Lung (tissue), 12 donors: Measurements from ENCODE around the gene AKAP1. TPM values are rescaled to one million over a fixed set of nuclear protein-coding genes. Genes with fewer than 3 reads are reported as not detected.

Experiments
- ATAC-seq: fragments of 200-7000 bp; cut with Tn5 transposase; one replicate; pipeline ENCODE4 v1.9.1; 2020; ENCODE audit warnings: moderate number of reproducible peaks; ENCODE audit not compliant: insufficient read depth, low FRiP score
- DNase-seq, 3 donors: peaks; one replicate each; pipeline ENCODE4 v3.0.0-alpha.2; 2013 to 2017
- H3K27ac ChIP-seq, 2 donors: one replicate each; pipeline ENCODE4 v1.5.1; 2013; ENCODE audit warnings: mild to moderate bottlenecking in 2 of 2, moderate library complexity in 2 of 2, control low read depth in 1 of 2, inconsistent platforms in 1 of 2, low read depth in 1 of 2, low read length in 1 of 2
- H3K27me3 ChIP-seq, 3 donors: one replicate each; pipeline ENCODE4 v1.5.1; 2013; ENCODE audit warnings: low read length in 2 of 3; ENCODE audit not compliant: control insufficient read depth in 3 of 3, insufficient read depth in 3 of 3
- H3K36me3 ChIP-seq, 4 donors: one replicate each; pipeline ENCODE4 v1.5.1; 2013; ENCODE audit warnings: low read length in 4 of 4, mild to moderate bottlenecking in 1 of 4, moderate library complexity in 1 of 4; ENCODE audit not compliant: control insufficient read depth in 4 of 4, insufficient read depth in 4 of 4
- H3K4me1 ChIP-seq, 5 donors: one replicate each; pipeline ENCODE4 v1.5.1; 2013; ENCODE audit warnings: low read length in 5 of 5, mild to moderate bottlenecking in 2 of 5, moderate library complexity in 1 of 5; ENCODE audit not compliant: control insufficient read depth in 5 of 5, insufficient read depth in 5 of 5
- H3K4me3 ChIP-seq: one replicate; pipeline ENCODE4 v1.5.1; 2013; ENCODE audit warnings: mild to moderate bottlenecking, control low read depth, moderate library complexity
- H3K9ac ChIP-seq, 2 donors: one replicate each; pipeline ENCODE4 v1.5.1; 2013; ENCODE audit warnings: low read length in 2 of 2, control low read depth in 1 of 2; ENCODE audit not compliant: insufficient read depth in 1 of 2
- H3K9me3 ChIP-seq, 4 donors: one replicate each; pipeline ENCODE4 v1.5.1; 2013; ENCODE audit warnings: low read length in 3 of 4, mild to moderate bottlenecking in 1 of 4, moderate library complexity in 1 of 4; ENCODE audit not compliant: control insufficient read depth in 4 of 4, insufficient read depth in 3 of 4
- CTCF ChIP-seq: IDR thresholded peaks from 2 replicates; pipeline ENCODE4 v1.5.1; 2012; ENCODE audit warnings: mild to moderate bottlenecking; ENCODE audit errors: control extremely low read depth, extremely low read depth
- WGBS, 2 donors: extraction: QIAGEN DNeasy Blood & Tissue Kit; methylation state at CpG; one replicate each; pipeline ENCODE4 v1.1.7; 2013; 5-methylcytosine and 5-hydroxymethylcytosine counted together
- polyA plus RNA-seq, 2 donors: library from polyadenylated mRNA; stranded (reverse); fragments of 200-250 nt; gene quantifications; one replicate each; pipeline ENCODE4 v1.2.1, GENCODE V29; 2013
- total RNA-seq, 2 donors: library from RNA; depleted of rRNA in 1 of 2; stranded (reverse); fragments of >200 nt in 1 of 2; gene quantifications; one replicate each; pipeline ENCODE4 v1.2.1, GENCODE V29; 2014 to 2021
- donor health status: control.
- donor health status: control.
- donor health status: Bipolar disorder and iron deficiency.
- donor health status: healthy.
- donor health status: DM: yes; HTN: yes; CAD: no.

Gene AKAP1
- total and polyA plus RNA-seq, 4 donors: 23.1 to 46.4 (median 29.8) TPM

- no peaks in the 10 kb centered on the region for H3K9me3 ChIP-seq
- no peak overlapping the region for H3K9ac ChIP-seq
- no peaks in the 10 kb centered on the region for H3K36me3 ChIP-seq
- ATAC-seq: no peak
- 68 to 85% methylated on average over 3 of the region's 3 CpGs for whole genome bisulfite sequencing, 2 donors
- H3K4me1 ChIP-seq: peaks cover 0 to 17% (median 2%) of the 10 kb centered on the region in 5 donors
- no peak overlapping the region for H3K27ac ChIP-seq
- H3K27me3 ChIP-seq: peaks cover 0 to 14% (median 3%) of the 10 kb centered on the region in 3 donors
- no peak for TF ChIP-seq CTCF
- H3K4me3 ChIP-seq: no peak overlapping the region
- no peak for DNase-seq
Observed at GRCh38 chr17:57038486-57038885, 46.6 kb upstream of the AKAP1 start.

GRCh38 chr17:57040571-57040970 lies 44.5 kb upstream of the AKAP1 start:
- no peak overlapping the region for H3K9ac ChIP-seq
- no peak overlapping the region for H3K27ac ChIP-seq
- peaks cover 0 to 9% (median 4%) of the 10 kb centered on the region in 5 donors for H3K4me1 ChIP-seq
- DNase-seq (no peak), ATAC-seq (no peak)
- H3K27me3 ChIP-seq: peaks cover 0 to 29% (median 12%) of the 10 kb centered on the region in 3 donors
- no peak for TF ChIP-seq CTCF
- WGBS, 2 donors: 69 to 81% methylated on average over 2 of the region's 2 CpGs
- no peak overlapping the region for H3K4me3 ChIP-seq
- H3K36me3 ChIP-seq: no peaks in the 10 kb centered on the region
- no peaks in the 10 kb centered on the region for H3K9me3 ChIP-seq

- Histone ChIP-seq H3K27ac (no peak overlapping the region), H3K9me3 (no peaks in the 10 kb centered on the region), H3K9ac (no peak overlapping the region), H3K36me3 (no peaks in the 10 kb centered on the region), H3K4me1 (peaks cover 0 to 8% (median 0%) of the 10 kb centered on the region in 5 donors), H3K27me3 (peaks cover 0 to 42% (median 18%) of the 10 kb centered on the region in 3 donors), H3K4me3 (no peak overlapping the region)
- TF ChIP-seq CTCF: no peak
- WGBS, 2 donors: 86 to 90% methylated on average over 4 of the region's 4 CpGs
- DNase-seq (no peak), ATAC-seq (no peak)
Observed at GRCh38 chr17:57043276-57043675, 41.8 kb upstream of the AKAP1 start.
